Measurements from ENCODE around the gene COL23A1. TPM values are rescaled to one million over a fixed set of nuclear protein-coding genes. Genes with fewer than 3 reads are reported as not detected.
A peak's percentile ranks its signal among the peaks of the same experiment; 100 is the strongest.

COL23A1 gene
- total and polyA plus RNA-seq, 2 experiments from 2014 or later: 4.8 to 8.2 TPM

DNA sequence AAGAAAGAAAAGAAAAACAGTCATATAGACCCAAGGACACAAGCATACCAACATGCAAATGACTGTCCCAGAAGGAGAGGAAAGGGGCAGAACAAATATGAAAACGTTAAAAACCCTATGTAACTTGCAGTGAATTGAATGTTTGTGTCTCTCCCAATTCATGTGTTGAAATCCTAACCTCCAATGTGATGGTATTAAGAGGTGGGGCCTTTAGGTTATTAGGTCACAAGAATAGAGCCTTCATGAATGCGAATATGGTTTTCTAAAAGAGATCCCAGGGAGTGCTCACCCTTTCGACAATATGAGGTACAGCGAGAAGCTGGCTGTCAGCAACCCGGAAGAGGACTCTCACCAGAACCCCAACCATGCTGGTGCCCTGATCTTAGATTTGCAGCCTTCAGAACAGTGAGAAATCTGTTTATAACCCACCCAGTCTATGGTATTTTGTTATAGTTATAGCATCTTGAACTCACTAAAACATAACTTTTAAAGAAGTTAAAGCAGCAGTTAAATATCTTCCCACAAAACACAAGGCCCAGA lies 371.9 kb downstream of the COL23A1 start:
- no peak overlapping the region for H3K4me2 ChIP-seq
- H3K4me3 ChIP-seq: no peak overlapping the region
- peak overlapping the region; percentile 20; the same call in 1 of the 2 replicates for H3K27ac Mint-ChIP-seq
- H3K27me3 Mint-ChIP-seq (ENCODE audit: insufficient read depth, low read depth, poor library complexity): peaks cover 11% of the 10 kb centered on the region
- peaks cover 20% of the 10 kb centered on the region for H4K20me1 ChIP-seq (replicated peaks; ENCODE audit: insufficient read depth)
- no peak for ATAC-seq
- no peaks in the 10 kb centered on the region for H3K79me2 ChIP-seq (replicated peaks; ENCODE audit: insufficient read depth)
- no peak overlapping the region for H2AFZ ChIP-seq
- peaks cover 23% of the 10 kb centered on the region for H3K36me3 ChIP-seq (ENCODE audit: insufficient read depth)
- no peaks in the 10 kb centered on the region for H3K9me3 Mint-ChIP-seq
- no peak overlapping the region for H3K27ac ChIP-seq (ENCODE audit: low read depth)
- peaks cover 11% of the 10 kb centered on the region; the same call in 1 of the 2 replicates for H3K4me1 ChIP-seq (ENCODE audit: insufficient read depth)
- peaks cover 23% of the 10 kb centered on the region for H3K4me1 Mint-ChIP-seq
- H3K4me3 Mint-ChIP-seq: no peak overlapping the region
- peaks cover 77% of the 10 kb centered on the region for H3K36me3 Mint-ChIP-seq (ENCODE audit: low read depth)
- no peaks in the 10 kb centered on the region for H3K9me2 ChIP-seq (ENCODE audit: insufficient read depth)
- no peaks in the 10 kb centered on the region for H3K27me3 ChIP-seq (ENCODE audit: insufficient read depth)
- DNase-seq (ENCODE audit: low spot score): no peak
- TF ChIP-seq ZNF462 (CRISPR knock-in tag; IDR thresholded peaks at IDR 0.05) (no peak), JUNB (IDR thresholded peaks at IDR 0.05; ENCODE audit: unreplicated experiment) (no peak), EZH2phosphoT487 (IDR thresholded peaks at IDR 0.05; ENCODE audit: unreplicated experiment) (no peak), ZNF114 (CRISPR knock-in tag; IDR thresholded peaks at IDR 0.05) (no peak), EZH2 (IDR thresholded peaks at IDR 0.05; ENCODE audit: low read depth, unreplicated experiment) (no peak), CREB1 (CRISPR knock-in tag; IDR thresholded peaks at IDR 0.05; ENCODE audit: low read depth) (no peak), REST (IDR thresholded peaks at IDR 0.05; ENCODE audit: unreplicated experiment) (no peak)
- peaks cover 23% of the 10 kb centered on the region for H3F3A ChIP-seq (replicated peaks; ENCODE audit: low read depth)

All from GM23338 (cell line).